Endothelial cell of umbilical vein (primary cell): ENCODE results near the gene MAT1A. TPM values are rescaled to one million over a fixed set of nuclear protein-coding genes. Genes with fewer than 3 reads are reported as not detected.
"Not testable (repeated sequence)": the region's sequence is repeated elsewhere in the genome, so short reads cannot be mapped to it uniquely, and the experiment has no call there.

Source experiments
- BruUV-seq: library from RNA; stranded (reverse); fragments of 400-500 nt; replicated peaks from 2 replicates; lab custom pipeline; 2021; lab: Mats Ljungman, UMichigan
- CTCF ChIA-PET: fragments of 300-600, 350-600 bp; sonication (Branson Sonifier 250); formaldehyde crosslinking; loops from one replicate; lab custom pipeline; 2021; ENCODE audit warnings: antibody characterized with exemption, inconsistent platforms; lab: Charles Lee
- POLR2A ChIA-PET: fragments of 300-600, 350-600 bp; sonication (Branson Sonifier 250); formaldehyde crosslinking; loops from one replicate; lab custom pipeline; 2021; ENCODE audit warnings: antibody characterized with exemption, inconsistent platforms; lab: Charles Lee
- DNase-seq: peaks from one replicate; pipeline ENCODE4 v3.0.0-alpha.2; 2011; ENCODE audit warnings: low read depth, low spot score
- FAIRE-seq: peaks from 2 replicates; lab custom pipeline; 2011; peaks lifted over from hg19 to GRCh38; lab: Jason Lieb, UNC
- H2AFZ ChIP-seq: 2 replicates; pipeline ENCODE4 v1.6.0; 2012; ENCODE audit warnings: low read depth, low read length, control low read depth, inconsistent platforms
- H3K27ac ChIP-seq: 2 replicates; pipeline ENCODE4 v1.5.1; 2011; ENCODE audit warnings: low read depth, mild to moderate bottlenecking, control low read depth, low read length, moderate library complexity; ENCODE audit not compliant: insufficient read depth
- H3K27me3 ChIP-seq, 2 experiments: 2 replicates each; pipeline versions ENCODE4 v1.6.0 to v1.6.1; 2011; ENCODE audit warnings: low read length in 2 of 2, mixed read lengths in 1 of 2; ENCODE audit not compliant: control insufficient read depth in 2 of 2, insufficient read depth in 2 of 2
- H3K36me3 ChIP-seq, 2 experiments: 2 replicates in 1 of 2; 3 replicates in 1 of 2; pipeline ENCODE4 v1.5.1; 2011; ENCODE audit warnings: low read length in 2 of 2, mild to moderate bottlenecking in 1 of 2, moderate library complexity in 1 of 2; ENCODE audit not compliant: control insufficient read depth in 2 of 2, insufficient read depth in 2 of 2; ENCODE audit errors: extremely low read depth in 1 of 2
- H3K4me1 ChIP-seq: 3 replicates; pipeline ENCODE4 v1.5.1; 2011; ENCODE audit warnings: mild to moderate bottlenecking, low read length; ENCODE audit not compliant: control insufficient read depth, insufficient read depth; ENCODE audit errors: extremely low read depth
- H3K4me2 ChIP-seq: 2 replicates; pipeline ENCODE4 v1.6.1; 2011; ENCODE audit warnings: low read length, control low read depth, mixed read lengths; ENCODE audit not compliant: insufficient read depth
- H3K4me3 ChIP-seq, 3 experiments: fragments of 200-600 bp in 1 of 3; sonication (generic), shearing (Covaris generic) in 1 of 3; replicated peaks in 1 of 3; 2 replicates each; pipeline ENCODE4 v1.5.1; 2011 to 2016; ENCODE audit warnings: control low read depth in 3 of 3, low read length in 3 of 3, mild to moderate bottlenecking in 2 of 3, inconsistent platforms in 1 of 3, low read depth in 1 of 3, moderate library complexity in 1 of 3; ENCODE audit not compliant: insufficient read depth in 1 of 3
- H3K79me2 ChIP-seq: 2 replicates; pipeline ENCODE4 v1.6.0; 2012; ENCODE audit warnings: low read length, inconsistent platforms; ENCODE audit not compliant: control insufficient read depth, insufficient read depth
- H3K9ac ChIP-seq: replicated peaks from 2 replicates; pipeline ENCODE3; 2011; ENCODE audit warnings: low read length, control low read depth; ENCODE audit not compliant: insufficient read depth; ENCODE audit errors: extremely low read depth
- H3K9me1 ChIP-seq: replicated peaks from 3 replicates; pipeline ENCODE4 v1.6.0; 2011; ENCODE audit warnings: mild to moderate bottlenecking, low read length; ENCODE audit not compliant: control insufficient read depth, insufficient read depth; ENCODE audit errors: extremely low read depth
- H3K9me3 ChIP-seq: replicated peaks from 2 replicates; pipeline ENCODE4 v1.5.1; 2012; ENCODE audit warnings: low read length, inconsistent platforms; ENCODE audit not compliant: control insufficient read depth, insufficient read depth
- H4K20me1 ChIP-seq: replicated peaks from 2 replicates; pipeline ENCODE3; 2011; ENCODE audit warnings: mild to moderate bottlenecking, low read length; ENCODE audit not compliant: control insufficient read depth, insufficient read depth; ENCODE audit errors: extremely low read depth
- FOS ChIP-seq: IDR thresholded peaks from 2 replicates; pipeline ENCODE4 v1.6.1; 2011; ENCODE audit warnings: mild to moderate bottlenecking, low read length, moderate library complexity, borderline replicate concordance; ENCODE audit not compliant: insufficient read depth
- GATA2 ChIP-seq: IDR thresholded peaks from 2 replicates; pipeline ENCODE4 v1.7.0; 2011; ENCODE audit warnings: low read depth, mild to moderate bottlenecking, moderate library complexity, mixed read lengths, low read length; ENCODE audit not compliant: insufficient read length, insufficient read depth
- POLR2AphosphoS5 ChIP-seq: IDR thresholded peaks from 2 replicates; pipeline ENCODE4 v1.6.1; 2012; ENCODE audit warnings: low read depth, mild to moderate bottlenecking, control low read depth, low read length, moderate library complexity; ENCODE audit not compliant: insufficient read depth
- dilution Hi-C: fragments of 300-500 bp; cut with MboI; formaldehyde crosslinking; loops from one replicate; pipeline ENCODE4 v1.15.0; 2019; ENCODE audit warnings: low sequenced_read_pairs; ENCODE audit not compliant: extremely low pct_ligation_motif_present
- intact Hi-C: fragments of 100-400 bp; cut with micrococcal nuclease; formaldehyde crosslinking; loops from one replicate; pipeline ENCODE4 v1.10.0; 2022
- polyA plus RNA-seq, 4 experiments: library from polyadenylated mRNA; depleted of rRNA in 3 of 4; stranded (reverse) in 3 of 4; unstranded in 1 of 4; fragments of >200 nt; gene quantifications; 2 replicates each; pipeline versions ENCODE4 v1.2.1 to v1.2.3, GENCODE V29; 2011 to 2012; ENCODE audit warnings: missing spikeins in 1 of 4
- total RNA-seq: library from RNA; stranded (reverse); gene quantifications from 2 replicates; pipeline ENCODE4 v1.2.3, GENCODE V29; 2021

MAT1A gene
- total and polyA plus RNA-seq, 2 donors (not counting 3 experiments of a cell fraction or from before 2014, with no cell fraction given): not detected

DNA sequence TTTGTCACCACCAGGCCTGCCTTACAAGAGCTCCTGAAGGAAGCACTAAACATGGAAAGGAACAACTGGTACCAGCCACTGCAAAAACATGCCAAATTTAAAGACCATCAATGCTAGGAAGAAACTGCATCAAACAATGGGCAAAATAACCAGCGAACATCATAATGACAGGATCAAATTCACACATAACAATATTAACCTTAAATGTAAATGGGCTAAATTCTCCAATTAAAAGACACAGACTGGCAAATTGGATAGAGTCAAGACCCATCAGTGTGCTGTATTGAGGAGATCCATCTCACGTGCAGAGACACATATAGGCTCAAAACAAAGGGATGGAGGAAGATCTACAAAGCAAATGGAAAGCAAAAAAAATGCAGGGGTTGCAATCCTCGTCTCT is 16.5 kb upstream of the MAT1A start:
- H2AFZ ChIP-seq, DNase-seq, H3K4me3 ChIP-seq, dilution Hi-C loops, H3K9me1 ChIP-seq, H3K9ac ChIP-seq, H3K4me2 ChIP-seq, POLR2A ChIA-PET, BruUV-seq, H3K9me3 ChIP-seq, H3K79me2 ChIP-seq, H4K20me1 ChIP-seq, FAIRE-seq, CTCF ChIA-PET, H3K4me1 ChIP-seq, H3K27ac ChIP-seq, H3K27me3 ChIP-seq, intact Hi-C loops, H3K36me3 ChIP-seq: not testable (repeated sequence)

DNA sequence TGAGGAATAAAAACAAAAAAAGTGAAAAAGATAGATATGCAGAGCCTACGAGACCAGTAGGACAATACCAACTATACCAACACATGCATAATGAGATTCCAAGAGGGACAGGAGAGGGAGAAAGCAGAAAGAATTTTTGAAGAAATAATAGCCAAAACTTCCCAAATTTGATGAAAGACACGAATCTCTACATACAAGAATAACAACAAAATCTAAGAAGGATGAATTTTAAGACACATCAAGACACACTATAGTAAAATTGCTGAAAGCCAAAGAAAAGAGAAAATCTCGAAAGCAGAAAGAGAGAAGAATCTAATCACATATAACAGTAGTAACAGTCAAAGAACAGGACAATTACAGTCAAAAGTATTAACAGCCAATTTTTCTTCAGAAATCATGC is 7.5 kb upstream of the MAT1A start:
- ChIA-PET POLR2A (no interaction called here), CTCF (no interaction called here)
- FAIRE-seq (no peak), DNase-seq (no peak)
- Histone ChIP-seq H3K27ac (no peak overlapping the region), H2AFZ (no peak overlapping the region), H4K20me1 (no peaks in the 10 kb centered on the region), H3K79me2 (no peaks in the 10 kb centered on the region), H3K4me3 (no peak overlapping the region), H3K4me2 (no peak overlapping the region), H3K9me3 (no peaks in the 10 kb centered on the region), H3K27me3 (peaks cover 0 to 3% of the 10 kb centered on the region in 2 experiments), H3K4me1 (no peaks in the 10 kb centered on the region), H3K9ac (no peak overlapping the region), H3K9me1 (no peaks in the 10 kb centered on the region), H3K36me3 (no peaks in the 10 kb centered on the region)
- TF ChIP-seq POLR2AphosphoS5 (no peak), FOS (no peak), GATA2 (no peak)
- dilution Hi-C loops: no loop called here
- no TSS peak for BruUV-seq
- intact Hi-C loops: no loop called here
